Panc1 (cell line): Measurements from ENCODE around the gene NAPA. TPM values are rescaled to one million over a fixed set of nuclear protein-coding genes. Genes with fewer than 3 reads are reported as not detected.

Source experiments
- ATAC-seq: fragments of 200-7000 bp; cut with Tn5 transposase; 2 replicates; pipeline ENCODE4 v1.9.1; 2020; ENCODE audit warnings: mild to moderate bottlenecking, moderate library complexity
- BruUV-seq: library from RNA; stranded (reverse); fragments of 400-500 nt; replicated peaks from 2 replicates; lab custom pipeline; 2021; lab: Mats Ljungman, UMichigan
- CTCF ChIA-PET: fragments of 300-600 bp; sonication (Branson Sonifier 250); formaldehyde crosslinking; loops from one replicate; lab custom pipeline; 2022; ENCODE audit warnings: antibody characterized with exemption; lab: Charles Lee
- POLR2A ChIA-PET: fragments of 300-600 bp; sonication (Branson Sonifier 250); formaldehyde crosslinking; loops from one replicate; lab custom pipeline; 2022; ENCODE audit warnings: antibody characterized with exemption; lab: Charles Lee
- DNase-seq: peaks from one replicate; pipeline ENCODE4 v3.0.0-alpha.2; 2010; ENCODE audit warnings: low read depth, low spot score
- H3K27ac ChIP-seq: 2 replicates; pipeline ENCODE4 v1.5.1; 2011; ENCODE audit warnings: mild to moderate bottlenecking, low read length, inconsistent platforms
- H3K27me3 ChIP-seq: fragments of 200-500 bp; sonication (Bioruptor generic); 2 replicates; pipeline ENCODE4 v1.6.0; 2014; ENCODE audit warnings: low read length, inconsistent platforms; ENCODE audit not compliant: control insufficient read depth, insufficient read depth
- H3K36me3 ChIP-seq: fragments of 200-500 bp; sonication (Bioruptor generic); 2 replicates; pipeline ENCODE4 v1.5.1; 2014; ENCODE audit warnings: inconsistent platforms, mild to moderate bottlenecking, low read length, moderate library complexity; ENCODE audit not compliant: control insufficient read depth, insufficient read depth
- H3K4me1 ChIP-seq: 2 replicates; pipeline ENCODE4 v1.5.1; 2011; ENCODE audit warnings: inconsistent platforms, mild to moderate bottlenecking, low read length, moderate library complexity; ENCODE audit not compliant: control insufficient read depth, insufficient read depth
- H3K4me3 ChIP-seq, 2 experiments: 2 replicates each; pipeline ENCODE4 v1.5.1; 2011 to 2012; ENCODE audit warnings: low read depth in 2 of 2, low read length in 2 of 2, mild to moderate bottlenecking in 2 of 2, inconsistent platforms in 1 of 2, moderate library complexity in 1 of 2
- H3K9me3 ChIP-seq: fragments of 200-500 bp; sonication (Bioruptor generic); 2 replicates; pipeline ENCODE4 v1.5.1; 2014; ENCODE audit warnings: low read depth, mild to moderate bottlenecking, inconsistent platforms, low read length, moderate library complexity; ENCODE audit not compliant: control insufficient read depth, insufficient read depth
- POLR2AphosphoS5 ChIP-seq: IDR thresholded peaks from 2 replicates; pipeline ENCODE4 v1.6.1; 2012; ENCODE audit warnings: mild to moderate bottlenecking, low read depth, low read length, moderate library complexity
- REST ChIP-seq, 2 experiments: IDR thresholded peaks; 2 replicates each; pipeline ENCODE4 v1.6.1; 2011 to 2012; ENCODE audit warnings: low read depth in 2 of 2, control low read depth in 1 of 2, low read length in 1 of 2, mild to moderate bottlenecking in 1 of 2, moderate library complexity in 1 of 2; ENCODE audit not compliant: insufficient read depth in 1 of 2
- SIN3A ChIP-seq: IDR thresholded peaks from 2 replicates; pipeline ENCODE4 v1.6.1; 2012; ENCODE audit warnings: low read depth, mild to moderate bottlenecking, low read length, moderate library complexity, borderline replicate concordance; ENCODE audit not compliant: insufficient read depth
- TCF7L2 ChIP-seq: IDR thresholded peaks from 2 replicates; pipeline ENCODE4 v1.6.1; 2011; ENCODE audit warnings: mild to moderate bottlenecking, low read depth, low read length, inconsistent platforms
- in situ Hi-C: cut with HindIII; loops from 2 replicates; pipeline ENCODE4 v1.10.0; 2016; ENCODE audit warnings: low sequenced_read_pairs, low pct_unique_long_range_greater_than_20kb
- intact Hi-C: fragments of 100-400 bp; cut with micrococcal nuclease; formaldehyde crosslinking; loops from one replicate; pipeline ENCODE4 v1.10.0; 2022; ENCODE audit not compliant: unreplicated experiment
- total RNA-seq: library from RNA; stranded (reverse); gene quantifications from one replicate; pipeline ENCODE4 v1.2.1, GENCODE V29; 2021; ENCODE audit not compliant: unreplicated experiment
- TF ChIP-seq, protein P1 (sequence below): fragments of 450-650 bp; IDR thresholded peaks from 2 replicates; pipeline ENCODE4 v1.5.1; 2017; ENCODE audit warnings: mild to moderate bottlenecking

Gene NAPA
- total RNA-seq, 1 experiment from 2014 or later, result 71.0 TPM

DNA sequence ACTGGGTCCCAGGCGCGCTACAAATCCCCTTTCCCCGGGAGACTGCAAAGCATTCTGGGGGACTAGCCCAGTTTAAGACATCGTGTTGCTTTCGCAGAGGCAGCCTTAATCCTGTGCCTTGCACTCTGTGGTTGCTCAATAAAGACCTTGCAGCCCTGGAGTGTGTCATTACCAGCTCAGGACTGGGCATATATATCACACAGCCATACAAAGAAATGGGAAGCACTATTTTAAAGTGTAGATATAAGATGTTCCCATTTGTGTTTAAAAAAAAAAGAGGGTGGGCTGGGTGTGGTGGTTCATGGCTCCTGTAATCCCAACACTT lies 11.1 kb downstream of the NAPA start:
- no peaks in the 10 kb centered on the region for H3K9me3 ChIP-seq
- no TSS peak for BruUV-seq
- ATAC-seq, result no peak
- no peaks in the 10 kb centered on the region for H3K27me3 ChIP-seq
- POLR2A ChIA-PET, result no interaction called here
- in situ Hi-C loops, result no loop called here
- no peak overlapping the region for H3K27ac ChIP-seq
- CTCF ChIA-PET, result interaction anchor here (0.6 kb wide), 1 partner anchor 96 kb away, joined by 3 read pairs; no protein-coding TSS in a partner anchor
- TF ChIP-seq REST (IDR thresholded peaks at IDR 0.05; ENCODE audit: insufficient read depth in 1 of 2, low read depth in 2 of 2, low read length in 1 of 2) (no peak), TCF7L2 (no peak), POLR2AphosphoS5 (no peak), SIN3A (no peak)
- TF ChIP-seq, protein P1, sequence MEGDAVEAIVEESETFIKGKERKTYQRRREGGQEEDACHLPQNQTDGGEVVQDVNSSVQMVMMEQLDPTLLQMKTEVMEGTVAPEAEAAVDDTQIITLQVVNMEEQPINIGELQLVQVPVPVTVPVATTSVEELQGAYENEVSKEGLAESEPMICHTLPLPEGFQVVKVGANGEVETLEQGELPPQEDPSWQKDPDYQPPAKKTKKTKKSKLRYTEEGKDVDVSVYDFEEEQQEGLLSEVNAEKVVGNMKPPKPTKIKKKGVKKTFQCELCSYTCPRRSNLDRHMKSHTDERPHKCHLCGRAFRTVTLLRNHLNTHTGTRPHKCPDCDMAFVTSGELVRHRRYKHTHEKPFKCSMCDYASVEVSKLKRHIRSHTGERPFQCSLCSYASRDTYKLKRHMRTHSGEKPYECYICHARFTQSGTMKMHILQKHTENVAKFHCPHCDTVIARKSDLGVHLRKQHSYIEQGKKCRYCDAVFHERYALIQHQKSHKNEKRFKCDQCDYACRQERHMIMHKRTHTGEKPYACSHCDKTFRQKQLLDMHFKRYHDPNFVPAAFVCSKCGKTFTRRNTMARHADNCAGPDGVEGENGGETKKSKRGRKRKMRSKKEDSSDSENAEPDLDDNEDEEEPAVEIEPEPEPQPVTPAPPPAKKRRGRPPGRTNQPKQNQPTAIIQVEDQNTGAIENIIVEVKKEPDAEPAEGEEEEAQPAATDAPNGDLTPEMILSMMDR, result no peak
- DNase-seq, result no peak
- no peak overlapping the region for H3K4me3 ChIP-seq
- H3K36me3 ChIP-seq, result no peaks in the 10 kb centered on the region
- intact Hi-C loops, result no loop called here
- H3K4me1 ChIP-seq, result no peaks in the 10 kb centered on the region

DNA sequence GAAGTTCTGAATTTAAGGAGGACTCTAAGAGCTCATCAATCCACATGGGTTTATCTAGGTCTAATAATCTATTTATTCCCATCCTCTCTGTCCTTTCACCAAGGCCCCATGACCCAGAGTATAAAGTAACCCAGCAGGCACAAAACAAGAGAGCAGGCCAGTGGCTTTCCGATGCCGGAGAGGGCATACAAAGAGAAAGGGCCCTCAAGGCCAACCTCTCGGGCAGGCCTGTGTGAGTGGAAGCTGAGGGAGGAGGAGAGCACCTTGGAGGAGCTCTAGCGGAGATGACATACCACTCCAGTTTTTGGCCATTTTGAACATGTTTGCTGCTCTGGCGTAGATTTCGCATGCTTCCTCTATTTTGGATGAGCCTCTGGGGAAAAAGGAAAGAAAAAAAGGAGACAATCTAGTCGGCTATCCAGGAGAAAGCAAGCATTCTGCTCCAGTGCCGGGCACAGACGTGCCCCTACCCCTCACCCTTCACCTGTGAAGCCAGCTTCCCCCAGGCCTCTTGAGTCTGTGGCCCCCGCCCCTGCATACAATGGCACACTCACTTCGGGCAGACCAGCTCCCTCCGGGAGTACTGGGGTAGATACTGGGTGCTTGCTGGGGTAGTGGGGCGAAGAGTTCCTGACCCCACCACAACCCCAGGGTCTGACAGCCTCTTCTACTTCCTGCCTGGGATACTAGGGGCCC lies 11.6 kb downstream of the NAPA start:
- no peak for ATAC-seq
- Histone ChIP-seq H3K9me3 (no peaks in the 10 kb centered on the region), H3K36me3 (no peaks in the 10 kb centered on the region), H3K27me3 (no peaks in the 10 kb centered on the region), H3K4me3 (no peak overlapping the region), H3K4me1 (no peaks in the 10 kb centered on the region), H3K27ac (no peak overlapping the region)
- ChIA-PET POLR2A (no interaction called here), CTCF (interaction anchor here (0.6 kb wide), 1 partner anchor 97 kb away, joined by 3 read pairs; no protein-coding TSS in a partner anchor)
- DNase-seq, result no peak
- in situ Hi-C loops, result no loop called here
- BruUV-seq, result no TSS peak
- TF ChIP-seq, protein P1, result no peak
- TF ChIP-seq POLR2AphosphoS5 (no peak), SIN3A (no peak), TCF7L2 (no peak), REST (IDR thresholded peaks at IDR 0.05; ENCODE audit: insufficient read depth in 1 of 2, low read depth in 2 of 2, low read length in 1 of 2) (no peak)
- intact Hi-C loops, result no loop called here
